Cerebellar cortex (tissue), 1 donor: ENCODE data around the gene AGAP6.
A peak's percentile ranks its signal among the peaks of the same experiment; 100 is the strongest.
"Not testable (repeated sequence)": the region's sequence is repeated elsewhere in the genome, so short reads cannot be mapped to it uniquely, and the experiment has no call there.

Experiments used
- DNase-seq: peaks from one replicate; pipeline ENCODE4 v3.0.0-alpha.2; 2015; ENCODE audit warnings: low spot score

Gene AGAP6

GRCh38 chr10:49988376-49988775 is at the start of gene AGAP6:
TSS of gene AGAP6 (plus strand) at chr10:49988406. CDS start at chr10:49988716, 310 bp downstream.
- not testable (repeated sequence) for DNase-seq

- DNase-seq = peak; percentile 79
Measured at GRCh38 chr10:49941447-49942338, 46.5 kb upstream of the AGAP6 start, which contains the start of the genes PARG and TIMM23B. TSS of gene PARG (minus strand) at chr10:49942027. CDS start at chr10:49941725, 302 bp downstream. TSS of gene TIMM23B (plus strand) at chr10:49942053. CDS start at chr10:49942195, 142 bp downstream.

- DNase-seq = not testable (repeated sequence)
Measured at GRCh38 chr10:49942339-49942705, 45.9 kb upstream of the AGAP6 start.

GRCh38 chr10:49943607-49944006 is 44.6 kb upstream of the AGAP6 start:
- DNase-seq = not testable (repeated sequence)

DNA sequence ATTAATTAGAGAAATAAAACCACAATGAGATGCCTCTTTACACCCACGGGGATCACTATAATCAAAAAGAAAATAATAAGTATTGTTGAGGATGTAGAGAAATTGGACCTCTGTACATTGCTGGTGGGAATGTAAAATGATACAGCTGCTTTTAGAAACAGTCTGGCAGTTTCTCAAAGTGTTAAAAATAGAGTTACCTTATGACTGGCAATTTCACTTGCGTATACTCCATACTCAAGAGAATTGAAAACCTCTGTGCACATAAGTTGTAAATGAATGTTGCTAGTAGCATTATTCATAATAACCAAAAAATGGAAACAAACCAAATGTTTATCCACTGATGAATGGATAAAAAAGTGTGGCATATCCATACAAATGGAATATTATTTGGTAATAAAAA is 40.1 kb upstream of the AGAP6 start:
- not testable (repeated sequence) for DNase-seq

DNA sequence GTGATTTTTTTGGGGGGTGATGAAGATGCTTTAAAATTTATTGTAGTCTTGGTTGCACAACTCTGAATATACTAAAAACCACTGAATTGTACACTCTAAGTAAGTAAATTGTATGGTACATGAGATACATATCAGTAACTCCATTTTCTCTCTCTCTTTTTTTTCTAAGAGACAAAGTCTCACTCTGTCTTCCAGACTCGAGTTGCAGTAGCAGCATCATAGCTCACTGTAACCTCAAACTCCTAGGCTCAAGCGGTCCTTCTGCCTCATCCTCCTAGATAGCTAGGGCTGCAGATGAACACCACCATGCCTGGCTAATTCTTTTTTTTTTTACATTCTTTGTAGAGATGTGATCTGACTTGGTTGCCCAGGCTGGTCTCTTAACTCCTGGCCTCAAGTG is 39.5 kb upstream of the AGAP6 start:
- not testable (repeated sequence) for DNase-seq

DNA sequence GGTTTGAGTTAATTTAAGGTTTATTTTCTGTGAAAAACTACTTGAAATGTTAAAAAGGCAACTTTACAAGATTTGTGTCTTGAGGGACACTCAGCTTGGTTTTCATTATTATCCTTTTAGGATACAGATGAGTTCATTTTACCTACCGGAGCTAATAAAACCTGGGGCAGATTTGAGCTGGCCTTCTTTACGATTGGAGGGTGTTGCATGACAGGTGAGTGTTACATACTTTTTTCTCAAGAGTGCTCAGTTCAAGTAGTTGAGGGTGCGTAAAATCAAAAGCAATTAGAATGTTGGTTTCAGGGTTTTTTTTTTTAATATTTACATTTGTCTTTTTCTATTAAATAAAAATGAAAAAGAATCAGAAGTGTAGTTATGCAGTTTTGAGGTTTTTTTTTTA is 36.2 kb upstream of the AGAP6 start:
- not testable (repeated sequence) for DNase-seq

GRCh38 chr10:49953122-49953521 is 35.1 kb upstream of the AGAP6 start:
- DNase-seq = peak; percentile 18

DNA sequence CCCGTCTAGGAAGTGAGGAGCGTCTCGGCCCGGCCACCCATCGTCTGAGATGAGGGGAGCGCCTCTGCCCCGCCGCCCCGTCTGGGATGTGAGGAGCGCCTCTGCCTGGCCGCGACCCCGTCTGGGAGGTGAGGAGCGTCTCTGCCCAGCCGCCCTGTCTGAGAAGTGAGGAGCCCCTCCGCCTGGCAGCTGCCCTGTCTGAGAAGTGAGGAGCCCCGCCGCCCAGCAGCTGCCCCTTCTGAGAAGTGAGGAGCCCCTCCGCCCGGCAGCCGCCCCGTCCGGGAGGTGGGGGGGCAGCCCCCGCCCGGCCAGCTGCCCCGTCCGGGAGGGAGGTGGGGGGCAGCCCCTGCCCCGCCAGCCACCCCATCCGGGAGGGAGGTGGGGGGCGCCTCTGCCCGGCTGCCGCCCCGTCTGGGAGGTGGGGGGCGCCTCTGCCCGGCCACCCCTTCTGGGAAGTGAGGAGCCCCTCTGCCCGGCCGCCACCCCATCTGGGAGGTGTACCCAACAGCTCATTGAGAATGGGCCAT is 17.8 kb upstream of the AGAP6 start:
- DNase-seq = not testable (repeated sequence)

DNA sequence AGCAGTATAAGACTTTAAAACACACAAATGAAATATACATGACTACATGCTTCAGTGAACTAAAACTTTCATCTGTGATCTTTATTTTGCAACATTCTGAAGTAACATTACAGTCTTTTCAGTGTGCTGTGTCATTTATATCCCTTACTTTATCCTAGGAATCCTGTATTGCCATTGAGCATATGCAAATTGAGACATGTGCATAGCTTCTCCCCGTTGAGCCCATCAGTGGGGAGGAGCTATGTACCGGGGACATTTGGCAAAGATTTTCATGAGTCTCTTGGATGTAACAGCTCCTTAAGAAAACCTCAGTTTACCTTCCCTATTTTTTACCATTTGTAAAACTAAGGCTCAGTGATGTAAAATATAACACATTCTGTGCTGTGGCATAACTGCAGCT is 16.7 kb upstream of the AGAP6 start:
- not testable (repeated sequence) for DNase-seq

- not testable (repeated sequence) for DNase-seq
Measured at GRCh38 chr10:49972094-49972493, 16.1 kb upstream of the AGAP6 start.

DNA sequence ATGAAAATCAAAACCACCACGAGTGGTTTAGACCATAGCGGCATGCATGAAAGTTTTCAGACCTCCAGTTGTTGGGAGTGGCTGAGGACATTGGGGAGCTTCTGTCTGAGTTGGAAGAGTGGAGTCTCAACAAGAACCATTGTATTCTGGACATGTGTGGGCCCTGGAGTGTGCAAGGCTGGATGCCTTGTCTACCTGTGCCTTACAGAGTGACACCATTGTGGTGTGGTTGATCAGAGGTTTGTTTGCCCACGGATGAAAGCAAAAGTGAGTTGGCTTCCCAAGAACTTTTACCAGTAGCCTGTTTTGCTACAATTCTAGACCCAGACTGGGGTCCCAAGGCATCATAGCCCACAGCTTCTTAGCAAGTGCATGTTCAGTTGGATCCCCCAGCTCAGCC is 10.4 kb upstream of the AGAP6 start:
- DNase-seq = not testable (repeated sequence)

DNA sequence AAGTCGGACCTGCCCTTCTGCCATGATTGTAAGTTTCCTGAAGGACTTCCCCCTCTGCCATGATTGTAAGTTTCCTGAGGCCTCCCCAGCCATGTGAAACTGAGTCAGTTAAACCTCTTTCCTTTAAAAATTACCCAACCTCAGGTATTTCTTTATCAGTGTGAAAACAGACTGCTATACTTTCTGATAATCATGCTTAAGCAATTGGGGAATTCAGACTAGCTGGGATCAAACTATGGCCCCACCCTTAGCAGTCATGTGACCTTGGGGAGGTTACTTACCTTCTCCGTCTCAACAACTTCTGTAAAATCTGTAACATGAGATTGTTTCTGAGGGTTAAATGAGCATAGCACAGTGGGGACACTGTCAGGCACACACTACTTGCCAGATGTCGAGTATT is 999 bp upstream of the AGAP6 start:
- DNase-seq = not testable (repeated sequence)

GRCh38 chr10:49995321-49995720 is 7.1 kb downstream of the AGAP6 start:
- not testable (repeated sequence) for DNase-seq

DNA sequence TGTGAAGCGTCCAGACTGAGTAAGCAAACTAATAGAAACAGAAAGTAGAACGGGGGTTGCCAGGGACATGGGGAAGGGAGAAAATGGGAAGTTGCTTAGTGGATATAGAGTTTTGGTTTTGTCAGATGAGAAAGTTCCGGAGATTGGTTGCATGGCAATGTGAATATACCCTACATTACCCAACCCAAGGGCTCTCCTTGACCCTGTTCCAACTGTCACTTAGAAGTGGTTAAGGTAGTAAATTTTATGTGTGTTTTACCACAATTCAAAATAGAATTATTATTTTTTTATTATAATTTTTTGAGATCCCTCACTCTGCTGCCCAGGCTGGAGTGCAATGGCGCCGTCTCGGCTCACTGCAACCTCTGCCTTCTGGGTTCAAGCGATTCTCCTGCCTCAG is 25.8 kb downstream of the AGAP6 start:
- not testable (repeated sequence) for DNase-seq

- not testable (repeated sequence) for DNase-seq
Measured at GRCh38 chr10:50015596-50016220, 27.5 kb downstream of the AGAP6 start.

- not testable (repeated sequence) for DNase-seq
Measured at GRCh38 chr10:50016926-50017325, 28.7 kb downstream of the AGAP6 start.

- DNase-seq = not testable (repeated sequence)
Measured at GRCh38 chr10:50017646-50018045, 29.4 kb downstream of the AGAP6 start.

GRCh38 chr10:50019279-50019678 is 31.1 kb downstream of the AGAP6 start:
- not testable (repeated sequence) for DNase-seq

- DNase-seq = not testable (repeated sequence)
Measured at GRCh38 chr10:50020451-50021024, 32.3 kb downstream of the AGAP6 start.

DNA sequence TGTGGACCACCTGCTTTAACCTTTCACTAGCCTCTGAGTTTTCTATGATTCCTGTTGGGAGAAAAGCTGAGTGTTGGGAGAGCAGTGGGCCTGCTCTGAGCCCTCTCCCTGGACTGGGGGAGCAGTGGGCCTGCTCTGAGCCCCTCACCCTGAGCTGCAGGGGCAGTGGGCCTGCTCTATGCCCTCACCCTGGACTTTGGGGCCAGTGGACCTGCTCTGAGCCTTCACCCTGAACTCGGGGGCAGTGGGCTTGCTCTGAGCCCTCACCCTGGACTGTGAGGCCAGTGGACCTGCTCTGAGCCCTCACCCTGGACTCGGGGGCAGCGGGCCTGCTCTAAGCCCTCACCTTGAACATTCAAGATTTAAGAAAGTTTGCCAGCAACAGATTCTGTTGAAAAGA is 33.4 kb downstream of the AGAP6 start:
- DNase-seq = no peak

DNA sequence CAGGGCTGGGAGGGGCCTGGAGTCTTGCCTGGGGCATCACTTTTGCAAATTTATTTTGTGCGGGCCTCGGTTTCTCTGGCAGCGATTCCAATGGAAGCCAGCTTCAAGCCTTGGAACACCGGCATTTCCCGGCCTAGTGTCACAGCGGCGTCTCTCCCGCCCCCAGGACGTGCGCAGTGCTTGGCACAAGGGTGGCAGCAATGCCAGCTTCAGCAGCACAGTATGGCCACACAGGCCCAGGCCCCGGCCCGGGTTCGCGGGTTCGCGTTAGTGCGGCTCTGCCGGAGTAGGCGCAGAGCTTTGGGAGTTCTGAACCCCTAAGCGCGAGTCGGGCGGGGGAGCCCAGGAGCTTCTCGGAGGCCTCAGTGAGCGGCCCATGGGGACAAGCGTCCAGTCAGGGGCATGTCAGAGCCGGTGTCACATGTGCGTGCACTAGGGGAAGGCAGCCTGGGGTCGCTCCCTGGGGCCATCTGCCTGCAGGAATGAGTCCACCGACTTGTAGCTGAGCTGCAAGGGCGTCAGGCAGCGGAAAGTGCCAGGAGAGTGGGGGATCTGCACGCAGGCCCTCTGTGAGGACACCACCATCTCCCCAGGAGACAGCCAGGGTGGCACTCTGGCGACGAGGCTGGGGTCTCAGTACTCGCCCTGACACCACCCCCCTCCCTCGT is 36.6 kb downstream of the AGAP6 start:
- not testable (repeated sequence) for DNase-seq
